Tibial nerve (tissue), 4 donors: ENCODE data around the gene CAPN13. TPM values are rescaled to one million over a fixed set of nuclear protein-coding genes. Genes with fewer than 3 reads are reported as not detected.

Source experiments
- DNase-seq, 2 donors: peaks; one replicate each; pipeline ENCODE4 v3.0.0-alpha.2; 2019; ENCODE audit warnings: low spot score in 2 of 2
- H3K27ac ChIP-seq, 4 donors: fragments of 200-600 bp; sonication (generic) in 3 of 4; one replicate each; pipeline ENCODE4 v1.5.1; 2017 to 2019; ENCODE audit warnings: mild to moderate bottlenecking in 1 of 4
- H3K27me3 ChIP-seq, 2 donors: fragments of 200-600 bp; sonication (generic) in 1 of 2; one replicate each; pipeline versions ENCODE4 v1.5.1 to v1.6.0; 2017 to 2019
- H3K36me3 ChIP-seq, 3 donors: fragments of 200-600 bp; sonication (generic); one replicate each; pipeline ENCODE4 v1.5.1; 2018 to 2019
- H3K4me1 ChIP-seq, 4 donors: fragments of 200-600 bp; sonication (generic) in 3 of 4; one replicate each; pipeline ENCODE4 v1.5.1; 2017 to 2019
- H3K4me3 ChIP-seq, 4 donors: fragments of 200-600 bp; sonication (generic) in 3 of 4; one replicate each; pipeline ENCODE4 v1.5.1; 2017 to 2019; ENCODE audit warnings: mild to moderate bottlenecking in 1 of 4, moderate library complexity in 1 of 4
- H3K9me3 ChIP-seq, 4 donors: fragments of 200-600 bp; sonication (generic) in 3 of 4; one replicate each; pipeline ENCODE4 v1.5.1; 2017 to 2019
- EP300 ChIP-seq, 2 donors: sonication (generic); formaldehyde crosslinking; IDR thresholded peaks; one replicate each; pipeline ENCODE4 v1.6.1; 2017; ENCODE audit warnings: antibody characterized with exemption in 2 of 2, mild to moderate bottlenecking in 1 of 2
- POLR2A ChIP-seq, 2 donors: fragments of 450-650 bp; IDR thresholded peaks; one replicate each; pipeline ENCODE4 v1.6.1; 2017; ENCODE audit warnings: antibody characterized with exemption in 2 of 2, mild to moderate bottlenecking in 2 of 2, moderate library complexity in 2 of 2
- whole genome bisulfite sequencing, 2 donors: methylation state at CpG; one replicate each; pipeline ENCODE4 v1.1.5; 2018; 5-methylcytosine and 5-hydroxymethylcytosine counted together
- total RNA-seq, 4 donors: library from RNA; depleted of rRNA; stranded (reverse); fragments of >200 nt; gene quantifications; one replicate each; pipeline ENCODE4 v1.1.0, GENCODE V29; 2016
- TF ChIP-seq, protein P1 (sequence below), 5 experiments: fragments of 200-600 bp in 3 of 5; fragments of 450-650 bp in 2 of 5; sonication (generic) in 3 of 5; IDR thresholded peaks; one replicate each; pipeline ENCODE4 v1.5.1; 2016 to 2019; ENCODE audit warnings: antibody characterized with exemption in 5 of 5, mild to moderate bottlenecking in 3 of 5, moderate library complexity in 2 of 5

The CAPN13 gene
- total RNA-seq, 4 donors from 2014 or later: not detected

DNA sequence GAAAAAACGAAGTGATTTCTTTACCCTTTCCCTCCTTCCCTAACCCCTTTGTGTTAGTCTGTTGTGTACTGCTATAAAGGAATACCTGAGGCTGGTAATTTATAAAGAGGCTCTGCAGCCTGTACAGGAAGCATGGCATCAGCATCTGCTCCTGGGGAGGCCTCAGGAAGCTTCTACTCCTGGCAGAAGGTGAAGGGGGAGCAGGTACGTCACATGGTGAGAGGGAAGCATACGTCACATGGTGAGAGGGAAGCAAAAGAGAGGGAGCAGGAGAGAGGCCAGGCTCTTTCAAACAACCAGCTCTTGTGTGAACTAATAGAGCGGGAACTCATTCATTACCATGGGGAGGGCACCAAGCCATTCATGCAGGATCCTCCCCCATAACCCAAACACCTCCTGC is 126.2 kb downstream of the CAPN13 start:
- Histone ChIP-seq H3K9me3 (no peaks in the 10 kb centered on the region), H3K27me3 (no peaks in the 10 kb centered on the region), H3K27ac (no peak overlapping the region), H3K36me3 (no peaks in the 10 kb centered on the region), H3K4me1 (no peaks in the 10 kb centered on the region), H3K4me3 (no peak overlapping the region)
- no peak for DNase-seq
- WGBS, 2 donors: 75 to 83% methylated on average over 4 of the region's 4 CpGs
- no peak for TF ChIP-seq POLR2A (IDR thresholded peaks at IDR 0.05)
- TF ChIP-seq, protein P1, sequence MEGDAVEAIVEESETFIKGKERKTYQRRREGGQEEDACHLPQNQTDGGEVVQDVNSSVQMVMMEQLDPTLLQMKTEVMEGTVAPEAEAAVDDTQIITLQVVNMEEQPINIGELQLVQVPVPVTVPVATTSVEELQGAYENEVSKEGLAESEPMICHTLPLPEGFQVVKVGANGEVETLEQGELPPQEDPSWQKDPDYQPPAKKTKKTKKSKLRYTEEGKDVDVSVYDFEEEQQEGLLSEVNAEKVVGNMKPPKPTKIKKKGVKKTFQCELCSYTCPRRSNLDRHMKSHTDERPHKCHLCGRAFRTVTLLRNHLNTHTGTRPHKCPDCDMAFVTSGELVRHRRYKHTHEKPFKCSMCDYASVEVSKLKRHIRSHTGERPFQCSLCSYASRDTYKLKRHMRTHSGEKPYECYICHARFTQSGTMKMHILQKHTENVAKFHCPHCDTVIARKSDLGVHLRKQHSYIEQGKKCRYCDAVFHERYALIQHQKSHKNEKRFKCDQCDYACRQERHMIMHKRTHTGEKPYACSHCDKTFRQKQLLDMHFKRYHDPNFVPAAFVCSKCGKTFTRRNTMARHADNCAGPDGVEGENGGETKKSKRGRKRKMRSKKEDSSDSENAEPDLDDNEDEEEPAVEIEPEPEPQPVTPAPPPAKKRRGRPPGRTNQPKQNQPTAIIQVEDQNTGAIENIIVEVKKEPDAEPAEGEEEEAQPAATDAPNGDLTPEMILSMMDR (IDR thresholded peaks at IDR 0.05): no peak
- TF ChIP-seq EP300 (IDR thresholded peaks at IDR 0.05): no peak

DNA sequence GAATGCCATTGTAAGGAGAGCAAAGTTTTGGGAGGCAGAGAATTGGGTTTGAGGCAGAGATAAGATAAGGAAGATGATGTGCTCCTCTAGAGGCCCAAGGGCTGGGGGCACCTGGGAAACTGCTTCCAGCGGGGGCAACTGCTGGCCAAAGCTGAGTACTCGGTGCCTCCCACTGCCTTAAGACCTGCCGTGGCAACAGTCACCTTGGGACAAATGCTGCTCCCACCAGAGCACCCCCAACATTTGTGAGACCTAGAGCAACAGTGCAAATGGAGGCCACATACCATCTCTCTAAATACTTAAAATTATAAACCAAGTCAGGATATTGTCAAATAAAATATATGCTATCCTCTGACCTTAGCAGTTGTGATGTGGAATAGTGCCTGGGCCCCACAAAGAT is 127.1 kb downstream of the CAPN13 start:
- no peak for DNase-seq
- Histone ChIP-seq H3K27ac (no peak overlapping the region), H3K36me3 (no peaks in the 10 kb centered on the region), H3K4me1 (no peaks in the 10 kb centered on the region), H3K9me3 (no peaks in the 10 kb centered on the region), H3K4me3 (no peak overlapping the region), H3K27me3 (no peaks in the 10 kb centered on the region)
- 87 to 93% methylated on average over 3 of the region's 3 CpGs for WGBS, 2 donors
- TF ChIP-seq, protein P1 (IDR thresholded peaks at IDR 0.05): no peak
- TF ChIP-seq POLR2A (IDR thresholded peaks at IDR 0.05) (no peak), EP300 (IDR thresholded peaks at IDR 0.05) (no peak)

DNA sequence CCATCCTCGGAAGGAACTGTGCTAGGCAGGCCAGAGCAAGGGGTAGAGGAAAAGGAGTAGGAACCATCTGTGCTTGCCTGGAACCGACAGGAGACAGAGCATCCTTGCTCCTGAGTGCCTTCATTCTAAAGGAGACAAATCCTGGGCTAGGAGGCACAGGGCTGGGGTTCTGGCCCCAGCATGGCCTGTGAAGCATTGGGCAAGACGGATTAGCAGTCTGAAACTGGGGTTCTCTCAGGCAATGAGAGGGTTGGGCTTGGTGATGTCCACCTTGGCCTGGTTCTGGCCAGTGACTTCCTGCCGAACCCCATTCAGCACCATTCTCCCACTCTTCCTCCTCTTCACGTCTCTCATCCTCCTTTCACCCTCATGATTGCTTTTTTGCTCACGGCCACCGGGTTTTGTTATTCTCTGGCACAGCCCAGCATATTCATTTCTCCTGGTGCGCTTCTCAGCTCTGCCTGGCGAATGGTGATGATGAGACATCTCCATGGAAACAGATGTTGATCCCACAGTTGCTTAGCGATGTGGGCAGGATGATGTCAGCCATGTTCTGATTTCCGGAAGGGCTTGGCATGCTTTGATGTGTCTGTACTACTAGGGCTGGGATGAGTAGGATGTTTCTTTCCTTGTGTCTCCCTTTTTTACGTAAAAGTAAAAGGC is 127.7 kb downstream of the CAPN13 start:
- no peak overlapping the region for H3K27ac ChIP-seq
- TF ChIP-seq, protein P1 (IDR thresholded peaks at IDR 0.05): no peak
- TF ChIP-seq POLR2A (IDR thresholded peaks at IDR 0.05) (no peak), EP300 (IDR thresholded peaks at IDR 0.05) (no peak)

DNA sequence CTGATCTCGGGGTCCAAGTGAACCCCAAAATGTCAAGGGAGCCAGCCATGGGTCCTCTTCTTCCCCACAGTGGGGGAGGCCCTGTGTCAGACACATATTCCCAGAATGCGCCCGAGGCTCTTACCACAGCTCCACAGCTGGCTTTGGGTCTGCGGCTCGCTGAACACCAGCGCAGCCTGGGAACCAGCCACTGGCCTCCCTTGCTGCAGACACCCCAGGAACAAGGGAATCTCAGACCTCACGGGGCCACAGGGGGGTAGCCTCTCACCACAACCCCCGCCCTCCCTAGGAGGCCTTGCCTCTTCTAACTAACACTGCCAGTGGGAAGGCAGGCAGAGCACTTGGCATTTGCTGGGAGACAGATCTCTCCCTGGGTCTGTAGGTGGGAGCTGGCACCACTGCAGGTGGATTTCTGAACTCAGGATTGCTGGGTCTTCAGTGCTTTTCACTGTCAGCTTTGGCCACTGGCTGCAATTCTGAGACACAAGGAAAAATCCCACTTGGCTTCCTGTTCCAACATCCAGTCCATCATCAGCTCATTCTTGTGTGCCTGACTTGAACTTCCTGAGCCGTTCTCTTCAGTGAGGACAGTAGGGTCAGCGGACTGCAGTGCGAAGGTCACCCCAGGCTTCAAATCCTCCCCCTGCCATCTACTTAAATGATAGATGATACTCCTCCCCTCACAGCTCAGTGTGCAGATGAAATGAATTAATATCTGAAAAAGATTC is 128.7 kb downstream of the CAPN13 start:
- 75 to 80% methylated on average over 11 of the region's 11 CpGs for WGBS, 2 donors
- DNase-seq: no peak

More for the DNA sequence above, 127.7 kb downstream of the CAPN13 start:
- no peaks in the 10 kb centered on the region for H3K4me1 ChIP-seq
- no peak overlapping the region for H3K4me3 ChIP-seq
- DNase-seq: no peak
- no peaks in the 10 kb centered on the region for H3K36me3 ChIP-seq
- H3K9me3 ChIP-seq: no peaks in the 10 kb centered on the region
- no peaks in the 10 kb centered on the region for H3K27me3 ChIP-seq
- 79 to 88% methylated on average over 12 of the region's 12 CpGs for WGBS, 2 donors

More for the DNA sequence above, 128.7 kb downstream of the CAPN13 start:
- no peaks in the 10 kb centered on the region for H3K4me1 ChIP-seq
- TF ChIP-seq, protein P1 (IDR thresholded peaks at IDR 0.05): no peak
- TF ChIP-seq EP300 (IDR thresholded peaks at IDR 0.05) (no peak), POLR2A (IDR thresholded peaks at IDR 0.05) (no peak)
- no peaks in the 10 kb centered on the region for H3K9me3 ChIP-seq
- H3K4me3 ChIP-seq: no peak overlapping the region
- no peaks in the 10 kb centered on the region for H3K36me3 ChIP-seq
- H3K27ac ChIP-seq: no peak overlapping the region
- H3K27me3 ChIP-seq: no peaks in the 10 kb centered on the region
